GM12892 (cell line): ENCODE results near the gene MAN1A1.

ENCODE experiments used
- POLR2A ChIP-seq: IDR thresholded peaks from 2 replicates; pipeline ENCODE4 v1.6.1; 2011; ENCODE audit warnings: low read depth, low read length, control low read depth
- POLR2AphosphoS5 ChIP-seq: IDR thresholded peaks from 2 replicates; pipeline ENCODE4 v1.6.1; 2011; ENCODE audit warnings: low read depth, low read length, control low read depth
- TAF1 ChIP-seq: IDR thresholded peaks from 2 replicates; pipeline ENCODE4 v1.6.1; 2011; ENCODE audit warnings: low read depth, mild to moderate bottlenecking, control low read depth, low read length, borderline replicate concordance

- TF ChIP-seq POLR2A (no peak), POLR2AphosphoS5 (no peak), TAF1 (no peak)
Measured at GRCh38 chr6:119247504-119247903, 102.1 kb downstream of the MAN1A1 start.
